Testis (tissue), 3 donors: ENCODE measurements around the gene CADPS2. TPM values are rescaled to one million over a fixed set of nuclear protein-coding genes. Genes with fewer than 3 reads are reported as not detected.

ENCODE experiments used
- DNase-seq: peaks from one replicate; pipeline ENCODE4 v3.0.0-alpha.2; 2019
- H3K27ac ChIP-seq, 2 donors: fragments of 200-600 bp; sonication (generic); one replicate each; pipeline ENCODE4 v1.5.1; 2019
- H3K27me3 ChIP-seq: fragments of 200-600 bp; sonication (generic); one replicate; pipeline ENCODE4 v1.5.1; 2019
- H3K36me3 ChIP-seq: fragments of 200-600 bp; sonication (generic); one replicate; pipeline ENCODE4 v1.5.1; 2017; ENCODE audit warnings: low read depth; ENCODE audit errors: missing control alignments
- H3K4me1 ChIP-seq: fragments of 200-600 bp; sonication (generic); one replicate; pipeline ENCODE4 v1.5.1; 2019
- H3K4me3 ChIP-seq, 2 donors: fragments of 200-600 bp; sonication (generic); one replicate each; pipeline ENCODE4 v1.5.1; 2017 to 2019
- H3K9me3 ChIP-seq: fragments of 200-600 bp; sonication (generic); one replicate; pipeline ENCODE4 v1.5.1; 2017
- CTCF ChIP-seq, 3 experiments: fragments of 450-650 bp in 2 of 3; fragments of 200-600 bp in 1 of 3; sonication (generic) in 1 of 3; IDR thresholded peaks; one replicate each; pipeline ENCODE4 v1.5.1; 2016 to 2019; ENCODE audit warnings: antibody characterized with exemption in 3 of 3, mild to moderate bottlenecking in 2 of 3, moderate library complexity in 1 of 3
- POLR2A ChIP-seq: fragments of 450-650 bp; IDR thresholded peaks from one replicate; pipeline ENCODE4 v1.6.1; 2017; ENCODE audit warnings: antibody characterized with exemption, mild to moderate bottlenecking, moderate library complexity
- WGBS, 2 donors: methylation state at CpG; one replicate each; pipeline ENCODE4 v1.1.5; 2018; 5-methylcytosine and 5-hydroxymethylcytosine counted together
- intact Hi-C: fragments of 100-400 bp; cut with DNase I; formaldehyde crosslinking; loops from one replicate; pipeline ENCODE4 v1.15.1; 2023; ENCODE audit warnings: low total_unique reads
- polyA plus RNA-seq: library from polyadenylated mRNA; stranded (reverse); fragments of 350-450 nt; fragmentation: Illumina TruSeq; extraction: RNeasy Lipid Tissue Mini Kit (QIAGEN cat#74804); gene quantifications from one replicate; pipeline ENCODE4 v1.2.3, GENCODE V29; 2014; ENCODE audit warnings: low read depth, low replicate concordance; ENCODE audit not compliant: insufficient read depth
- total RNA-seq, 2 donors: library from RNA; depleted of rRNA; stranded (reverse); fragments of >200 nt; gene quantifications; one replicate each; pipeline ENCODE4 v1.2.3, GENCODE V29; 2016

CADPS2 gene
- total and polyA plus RNA-seq, 3 donors from 2014 or later = 6.0 to 9.9 (median 9.3) TPM

- Histone ChIP-seq H3K4me3 (no peak overlapping the region), H3K4me1 (no peaks in the 10 kb centered on the region), H3K27me3 (no peaks in the 10 kb centered on the region), H3K9me3 (no peaks in the 10 kb centered on the region), H3K27ac (no peak overlapping the region), H3K36me3 (no peaks in the 10 kb centered on the region)
- intact Hi-C loops = no loop called here
- no peak for DNase-seq
- WGBS, 2 donors = 67 to 71% methylated on average over 1 of the region's 1 CpG
- TF ChIP-seq CTCF (IDR thresholded peaks at IDR 0.05) (no peak), POLR2A (no peak)
Measured at GRCh38 chr7:122515404-122515803, 370.9 kb downstream of the CADPS2 start.

- H3K27me3 ChIP-seq = no peaks in the 10 kb centered on the region
- TF ChIP-seq POLR2A = no peak
- no peak for TF ChIP-seq CTCF (IDR thresholded peaks at IDR 0.05)
- no peaks in the 10 kb centered on the region for H3K36me3 ChIP-seq
- 78 to 87% methylated on average over 2 of the region's 2 CpGs for WGBS, 2 donors
- intact Hi-C loops = no loop called here
- H3K4me1 ChIP-seq = no peaks in the 10 kb centered on the region
- H3K4me3 ChIP-seq = no peak overlapping the region
- H3K27ac ChIP-seq = no peak overlapping the region
- no peak for DNase-seq
- H3K9me3 ChIP-seq = no peaks in the 10 kb centered on the region
Measured at GRCh38 chr7:122511268-122511667, 375.0 kb downstream of the CADPS2 start.

GRCh38 chr7:122507591-122507990 lies 378.7 kb downstream of the CADPS2 start:
- Histone ChIP-seq H3K27me3 (no peaks in the 10 kb centered on the region), H3K4me1 (no peaks in the 10 kb centered on the region), H3K36me3 (no peaks in the 10 kb centered on the region), H3K4me3 (no peak overlapping the region), H3K27ac (no peak overlapping the region), H3K9me3 (no peaks in the 10 kb centered on the region)
- TF ChIP-seq CTCF (IDR thresholded peaks at IDR 0.05) = no peak
- TF ChIP-seq POLR2A = no peak
- intact Hi-C loops = no loop called here
- 74 to 88% methylated on average over 2 of the region's 2 CpGs for WGBS, 2 donors
- no peak for DNase-seq

- WGBS, 2 donors = 97 to 98% methylated on average over 6 of the region's 6 CpGs
Measured at GRCh38 chr7:122492007-122492406, 394.3 kb downstream of the CADPS2 start.

More at GRCh38 chr7:122492007-122492406, 394.3 kb downstream of the CADPS2 start:
- intact Hi-C loops = no loop called here
- H3K36me3 ChIP-seq = no peaks in the 10 kb centered on the region
- H3K27me3 ChIP-seq = no peaks in the 10 kb centered on the region
- H3K27ac ChIP-seq = no peak overlapping the region
- no peak for DNase-seq
- no peaks in the 10 kb centered on the region for H3K4me1 ChIP-seq
- no peaks in the 10 kb centered on the region for H3K9me3 ChIP-seq
- H3K4me3 ChIP-seq = no peak overlapping the region
- TF ChIP-seq CTCF (IDR thresholded peaks at IDR 0.05) (no peak), POLR2A (no peak)
